ELF-1 (cell line): ENCODE data around the gene STN1.
A peak's percentile ranks its signal among the peaks of the same experiment; 100 is the strongest.

Source experiments
- DNase-seq: peaks from one replicate; pipeline ENCODE4 v3.0.0-alpha.2; 2016; ENCODE audit warnings: low read depth, low spot score

The STN1 gene

DNA sequence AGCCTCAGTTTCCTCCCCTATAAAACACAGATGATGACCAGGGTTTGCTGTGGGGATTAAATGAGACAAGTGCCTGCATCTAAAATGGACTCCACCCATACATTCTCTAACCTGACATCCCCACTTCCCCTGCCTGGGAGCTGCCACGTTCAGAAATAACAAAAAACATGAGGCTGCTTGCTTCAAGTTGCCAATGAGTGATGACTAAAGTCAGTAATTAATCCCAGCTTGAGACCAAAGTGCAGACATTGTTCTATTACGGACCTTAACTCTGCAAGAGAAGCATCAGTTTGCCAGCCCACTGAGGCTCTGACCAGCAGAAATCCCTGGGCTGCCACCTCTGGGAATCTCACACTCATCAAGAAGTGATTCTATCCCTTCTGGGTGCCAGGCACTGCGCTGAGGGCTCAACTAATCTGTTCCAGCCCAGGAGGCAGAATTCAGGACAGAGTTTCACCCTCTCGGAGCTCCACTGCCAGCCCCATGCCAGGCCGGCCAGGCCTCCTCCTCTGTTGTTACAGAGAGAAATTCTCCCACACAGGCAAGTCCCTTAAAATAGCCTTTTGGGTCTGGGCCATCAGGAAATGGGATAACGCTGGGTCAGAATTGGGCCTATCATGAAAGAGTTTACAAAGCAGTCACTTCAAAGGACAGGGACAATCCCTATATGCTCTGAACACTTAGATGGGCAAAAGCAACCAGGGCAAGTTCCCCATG is 74.0 kb downstream of the STN1 start:
- DNase-seq, result no peak

DNA sequence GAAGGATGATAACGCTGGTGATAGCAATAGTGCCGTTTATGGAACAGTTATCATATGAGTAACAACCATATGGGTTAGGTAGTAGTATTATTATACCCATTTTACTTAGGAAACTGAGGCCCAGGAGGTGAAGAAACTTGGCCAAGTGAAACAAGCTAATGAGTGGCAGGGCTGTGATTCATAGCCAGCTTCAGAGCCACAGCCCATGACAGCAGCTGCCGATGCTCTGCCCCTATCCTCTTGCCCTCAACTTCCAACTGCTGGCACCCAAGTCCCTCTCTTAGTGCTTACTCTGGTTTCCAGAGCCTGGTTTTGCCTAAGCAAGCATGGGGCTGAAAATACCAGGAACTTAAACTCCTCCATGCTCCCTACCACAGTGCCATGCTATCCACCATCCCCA is 74.9 kb downstream of the STN1 start:
- DNase-seq, result no peak

DNA sequence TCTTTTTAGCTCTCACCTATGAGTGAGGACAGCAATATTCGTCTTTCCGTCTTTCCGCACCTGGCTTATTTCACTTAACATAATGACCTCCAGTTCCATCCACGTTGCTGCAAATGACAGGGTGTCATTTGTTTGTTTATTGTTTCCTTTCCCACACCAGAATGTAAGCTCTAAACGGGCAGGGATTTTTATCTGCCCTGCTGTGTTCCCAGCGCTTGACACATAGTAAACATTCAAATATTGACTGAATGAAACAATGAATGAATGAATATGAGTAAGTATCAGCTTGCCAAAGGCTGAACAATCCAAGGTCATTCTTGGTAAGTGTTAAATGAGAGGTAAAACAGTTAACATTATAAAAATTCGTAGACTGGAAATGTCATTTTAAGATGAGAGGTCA is 75.4 kb downstream of the STN1 start:
- DNase-seq, result no peak

DNA sequence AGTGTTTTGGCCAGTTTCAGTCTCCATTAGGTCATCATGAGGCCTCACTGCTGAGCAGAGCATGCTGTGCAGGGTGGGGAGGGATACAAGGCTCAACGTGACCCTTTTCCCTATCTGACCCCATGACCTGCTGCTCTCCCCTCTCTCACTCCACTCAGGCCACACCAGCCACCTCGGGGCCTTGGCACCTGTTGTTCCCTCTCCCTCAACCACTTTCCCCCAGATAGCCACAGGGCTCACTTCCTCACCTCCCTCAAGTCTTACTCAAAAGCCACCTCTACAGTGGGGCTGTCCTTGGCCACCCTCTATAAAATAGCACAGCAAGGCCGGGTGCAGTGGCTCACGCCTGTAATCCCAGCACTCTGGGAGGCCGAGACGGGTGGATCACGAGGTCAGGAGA is 76.5 kb downstream of the STN1 start:
- DNase-seq, result no peak

DNA sequence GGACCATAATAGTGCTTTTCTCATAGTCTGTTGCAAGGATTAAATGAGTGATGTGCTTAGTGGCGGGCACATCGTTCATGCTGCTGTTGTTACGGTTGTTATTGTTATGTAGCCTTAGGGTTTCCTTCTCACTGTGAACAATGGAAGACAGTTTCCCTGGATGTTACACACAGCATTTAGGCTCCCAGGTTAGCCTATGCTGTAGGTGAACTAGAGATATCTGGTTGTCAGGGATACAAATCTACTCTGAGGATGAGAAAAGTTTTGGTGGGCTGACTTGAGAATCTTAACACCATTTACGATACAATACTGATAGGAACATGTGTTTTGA is 77.3 kb downstream of the STN1 start:
- no peak for DNase-seq

DNA sequence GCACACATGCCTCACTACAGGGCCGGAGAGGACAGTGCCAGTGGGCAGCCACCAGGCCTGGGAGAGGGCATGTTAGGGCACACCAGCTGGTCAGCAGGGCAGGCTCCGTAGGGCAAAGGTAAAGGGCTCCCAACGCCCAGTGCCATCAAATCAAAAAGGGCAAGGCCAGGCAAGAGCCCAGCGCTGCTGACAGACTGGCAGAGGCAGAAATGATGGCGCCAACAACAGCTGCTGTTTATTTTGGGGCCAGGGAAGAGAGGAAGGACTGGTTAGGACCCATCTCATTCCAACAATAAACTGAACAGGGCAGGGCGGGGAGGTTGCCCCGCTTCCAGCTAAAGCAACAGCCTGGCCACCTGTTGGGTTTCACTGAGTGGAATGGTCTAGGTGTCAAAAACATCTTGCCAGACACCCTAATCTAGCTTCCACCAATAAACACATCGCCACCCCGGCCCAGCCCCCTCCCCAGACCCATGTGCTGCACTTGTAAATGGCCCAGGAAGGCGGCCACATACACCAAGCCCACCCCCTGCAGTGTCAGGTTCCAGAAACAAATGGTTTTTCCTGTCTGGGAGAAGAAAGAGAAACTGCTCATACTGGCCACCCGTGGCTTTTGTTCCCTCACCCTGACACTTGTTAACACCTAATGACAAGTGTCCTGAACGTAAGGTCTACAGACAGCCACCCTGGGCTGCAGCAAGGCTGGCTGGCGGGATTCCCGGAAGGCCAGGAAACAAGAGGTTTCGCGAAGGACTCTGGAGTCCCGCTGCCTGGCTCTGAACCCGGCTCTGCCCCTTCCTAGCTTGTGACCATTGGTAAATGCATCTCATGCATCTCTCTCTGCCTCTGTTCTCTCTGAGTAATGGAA is 77.9 kb downstream of the STN1 start:
- peak; percentile 84 for DNase-seq

DNA sequence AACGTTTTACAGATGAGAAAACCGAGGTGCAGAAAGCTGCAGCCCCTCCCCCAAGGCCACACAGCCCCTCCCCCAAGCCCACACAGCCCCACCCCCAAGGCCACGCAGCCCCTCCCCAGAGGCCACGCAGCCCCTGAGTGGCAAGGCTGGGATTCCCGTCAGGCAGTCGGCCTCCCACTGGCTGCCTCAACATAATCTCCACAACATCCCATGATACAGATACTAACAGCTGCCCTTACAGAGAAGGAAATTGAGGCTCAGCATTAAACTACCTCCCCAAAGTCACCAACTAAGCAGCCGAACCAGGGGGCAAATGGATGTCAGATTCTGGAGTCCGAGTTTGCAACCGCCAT is 78.5 kb downstream of the STN1 start:
- DNase-seq, result no peak

DNA sequence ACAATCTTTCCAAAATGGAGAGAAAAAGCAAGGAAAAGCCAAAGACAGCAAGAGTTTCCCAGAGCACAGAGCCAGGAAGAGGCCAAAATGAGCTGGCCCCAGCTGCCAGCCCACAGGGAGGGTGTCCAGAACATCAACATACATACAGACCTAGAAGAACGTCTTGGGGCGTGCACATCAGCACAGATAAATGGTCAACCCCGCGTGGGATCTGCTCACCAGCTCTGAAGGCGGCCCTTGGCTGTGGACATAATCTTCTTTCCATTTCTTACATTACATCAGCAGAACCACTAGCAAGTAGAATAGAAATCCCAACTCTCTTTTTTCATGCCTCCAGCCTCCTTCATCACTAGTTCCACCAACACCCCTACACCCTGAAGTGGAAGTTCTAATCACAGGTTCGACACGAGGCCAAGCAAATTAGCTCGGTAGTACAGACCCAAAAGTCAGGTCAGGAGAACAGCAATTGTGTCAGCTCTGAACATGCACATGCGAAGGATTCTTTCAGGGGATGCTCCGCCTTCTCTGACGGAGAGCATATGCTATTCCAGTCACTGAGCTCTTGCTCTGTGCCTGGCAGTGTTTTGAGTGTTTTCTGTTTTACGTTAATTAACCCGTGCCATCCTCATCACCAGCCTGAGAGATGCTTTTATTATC is 79.0 kb downstream of the STN1 start:
- no peak for DNase-seq

DNA sequence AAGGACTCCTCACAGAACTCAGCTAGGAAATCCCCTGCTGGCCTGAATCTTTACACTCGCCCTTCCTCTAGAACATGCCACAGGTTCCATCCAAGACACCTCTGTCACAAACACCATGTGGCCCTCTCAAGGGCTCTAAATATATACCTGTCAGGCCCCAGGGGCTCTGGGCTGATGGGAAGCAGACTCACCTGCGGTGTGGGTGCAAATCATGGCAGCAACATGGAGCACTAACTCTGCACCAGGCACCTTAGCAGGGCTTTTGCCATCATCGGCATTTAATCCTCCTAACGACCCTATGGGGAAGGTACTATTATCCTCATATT is 80.0 kb downstream of the STN1 start:
- no peak for DNase-seq

DNA sequence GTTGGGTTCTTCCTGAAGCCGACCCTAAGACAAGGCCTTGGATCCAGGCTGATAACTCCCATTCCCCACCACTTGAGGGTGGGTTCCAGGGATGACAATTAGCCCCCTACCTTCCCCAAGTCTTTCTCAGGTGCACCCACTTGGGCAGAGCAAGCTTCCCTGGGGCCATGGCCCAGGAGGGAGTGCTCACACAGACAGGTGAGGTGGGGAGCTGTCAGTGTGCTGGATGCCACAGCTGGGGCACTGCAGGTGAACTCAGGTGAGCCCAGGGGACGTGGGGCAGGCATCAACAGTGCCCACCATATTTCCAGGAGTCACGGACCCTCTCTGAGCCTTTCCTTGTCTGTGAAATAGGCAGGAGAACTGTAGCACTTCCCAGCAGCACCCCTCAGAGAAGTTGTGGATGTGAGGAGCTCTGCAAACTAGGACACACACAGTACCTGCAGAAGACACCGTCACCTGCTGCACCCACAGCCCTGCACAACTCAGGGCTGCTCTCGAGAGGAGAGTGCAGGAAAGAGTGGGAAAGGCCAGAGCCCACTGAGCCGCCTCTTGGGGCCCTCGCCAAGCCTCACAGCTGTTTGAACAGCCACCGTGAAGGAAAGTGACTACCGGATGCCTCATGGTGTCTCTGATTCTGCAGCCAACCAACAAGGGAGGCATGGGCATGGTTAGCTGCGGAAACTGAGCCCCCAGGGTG is 80.5 kb downstream of the STN1 start:
- DNase-seq, result no peak

DNA sequence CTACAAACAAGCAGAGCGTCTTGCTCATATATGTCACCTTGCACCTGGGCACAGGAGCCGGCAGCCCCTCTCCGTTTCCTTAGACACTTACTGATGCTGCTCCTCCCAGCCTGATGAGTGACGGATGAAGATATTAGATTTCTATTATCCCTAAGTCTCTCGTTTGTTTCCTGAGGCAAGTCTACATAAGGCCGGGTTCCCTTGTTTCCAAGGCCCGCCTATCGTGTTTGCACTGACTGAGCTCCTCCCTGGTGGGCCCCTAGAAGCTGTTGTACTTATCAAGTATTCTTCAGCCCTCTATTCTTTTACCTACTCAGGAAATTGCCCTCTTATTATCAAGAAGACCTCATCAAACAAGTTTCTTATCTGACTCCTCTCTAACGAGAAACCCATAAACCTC is 81.1 kb downstream of the STN1 start:
- DNase-seq, result no peak

DNA sequence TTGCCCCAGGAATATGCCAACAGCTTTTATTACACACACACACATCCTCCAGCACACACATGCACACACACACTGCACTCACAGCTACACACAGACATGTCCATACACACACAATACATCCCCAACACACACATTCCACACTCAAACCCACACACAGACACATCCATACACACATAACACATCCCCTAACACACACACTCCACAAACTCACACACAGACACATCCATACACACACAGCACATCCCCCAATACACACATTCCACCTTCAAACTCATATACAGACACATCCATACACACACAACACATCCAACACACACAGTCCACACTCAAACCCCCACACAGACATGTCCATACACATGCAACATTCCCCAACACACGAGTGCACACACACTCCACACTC is 81.7 kb downstream of the STN1 start:
- DNase-seq, result no peak

DNA sequence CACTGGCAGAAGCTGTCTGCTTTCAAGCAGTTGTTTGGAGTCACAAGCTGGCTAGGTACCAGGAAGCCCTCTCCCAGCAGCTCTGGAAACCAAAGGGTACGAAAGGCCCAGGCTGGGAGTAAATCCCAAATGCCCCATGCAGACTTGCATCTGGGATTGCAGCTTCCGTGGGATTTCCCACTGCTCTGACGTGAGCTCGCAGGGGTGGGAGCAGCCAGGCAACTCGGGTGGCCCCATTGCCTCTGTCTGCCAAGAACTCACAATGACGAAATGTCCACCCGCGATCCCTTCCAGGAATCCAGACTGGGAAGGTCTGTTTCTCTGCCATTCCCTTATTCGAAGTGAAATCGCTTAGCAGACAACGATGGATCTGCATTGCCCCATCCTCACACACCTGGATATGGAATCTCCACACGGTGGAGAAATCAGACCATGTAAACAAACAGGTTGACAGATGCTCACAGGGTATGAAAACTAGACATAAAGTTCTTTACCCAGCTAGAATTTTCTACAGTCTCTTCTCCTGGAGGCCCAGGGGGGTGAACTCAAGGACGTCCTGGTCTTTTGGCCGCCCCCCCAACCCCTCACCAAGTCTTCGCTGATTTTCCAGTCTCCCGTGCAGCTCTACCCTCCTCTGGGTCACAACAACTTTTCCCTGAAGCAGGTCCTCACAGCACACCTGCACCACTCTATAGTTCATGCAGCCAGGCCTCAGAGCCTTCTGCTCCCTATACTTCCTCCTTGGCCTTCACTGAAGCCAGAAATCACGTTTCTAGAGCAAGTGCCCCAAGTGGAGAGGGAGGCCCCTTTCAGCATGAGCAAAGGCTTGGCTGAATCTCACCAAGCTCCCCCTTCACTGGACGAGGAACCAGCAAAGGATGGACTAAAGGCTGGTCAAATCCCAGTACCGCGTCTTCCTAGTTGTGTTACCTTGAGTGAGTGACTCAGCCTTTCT is 82.6 kb downstream of the STN1 start:
- no peak for DNase-seq

DNA sequence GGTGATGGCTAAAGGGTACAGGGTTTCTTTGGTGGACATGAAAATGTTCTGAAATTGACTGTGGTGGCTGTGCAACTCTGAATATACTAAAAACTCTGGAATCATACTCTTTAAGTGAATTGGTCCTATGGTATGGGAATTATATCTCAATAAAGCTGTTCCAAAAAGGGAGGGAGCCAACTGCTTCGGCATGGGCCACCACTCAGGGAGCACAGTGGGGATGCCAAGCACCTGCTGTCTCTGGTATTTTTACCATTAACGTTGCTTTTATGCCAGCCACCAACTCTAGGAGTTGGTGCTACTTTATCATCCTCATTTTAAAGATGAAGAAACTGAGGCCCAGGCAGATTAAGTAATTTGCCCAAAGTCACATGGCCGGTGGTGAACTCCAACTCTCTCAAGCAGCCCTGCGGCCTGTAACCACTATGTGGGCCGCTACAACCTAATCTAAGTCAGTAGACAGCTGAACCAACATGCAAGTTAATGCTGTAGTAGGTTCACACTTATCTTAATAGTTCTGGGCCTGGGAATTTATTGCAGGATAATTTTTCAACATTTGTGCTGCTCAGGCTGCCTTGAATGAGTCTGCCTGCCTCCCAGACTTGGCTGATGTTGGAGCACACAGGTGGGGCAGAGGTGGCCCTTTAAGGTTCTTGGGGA is 83.4 kb downstream of the STN1 start:
- no peak for DNase-seq

DNA sequence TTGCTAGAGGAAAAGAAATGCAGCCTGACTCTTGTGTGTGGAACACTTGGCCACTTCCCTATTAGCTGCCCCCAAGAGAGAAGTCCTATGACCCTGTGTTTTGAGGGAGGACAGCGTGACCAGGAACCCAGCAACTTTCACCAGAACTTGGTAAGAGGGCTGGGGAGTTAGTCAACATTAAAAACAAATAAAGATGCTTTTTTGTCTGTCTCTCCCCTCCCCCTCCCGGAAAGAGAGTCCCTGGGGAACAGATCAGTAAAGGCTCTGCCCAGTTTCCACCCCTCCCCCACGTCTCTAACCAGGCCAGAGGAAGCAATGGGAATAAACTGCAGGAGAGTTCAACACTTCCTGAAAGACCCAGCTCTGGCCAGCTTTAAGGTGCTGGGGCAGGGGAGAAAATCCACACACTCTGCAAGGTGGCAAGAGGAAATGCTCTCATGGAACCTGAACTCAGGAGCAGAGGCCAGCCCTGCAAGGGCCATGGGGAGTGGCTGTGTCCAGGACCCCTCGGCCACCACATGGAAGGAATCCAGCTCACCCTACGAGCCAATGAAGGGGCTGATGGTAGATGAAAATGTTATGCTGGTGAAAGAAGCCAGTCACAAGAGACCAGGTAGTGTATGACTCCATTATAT is 84.1 kb downstream of the STN1 start:
- DNase-seq, result peak; percentile 76

DNA sequence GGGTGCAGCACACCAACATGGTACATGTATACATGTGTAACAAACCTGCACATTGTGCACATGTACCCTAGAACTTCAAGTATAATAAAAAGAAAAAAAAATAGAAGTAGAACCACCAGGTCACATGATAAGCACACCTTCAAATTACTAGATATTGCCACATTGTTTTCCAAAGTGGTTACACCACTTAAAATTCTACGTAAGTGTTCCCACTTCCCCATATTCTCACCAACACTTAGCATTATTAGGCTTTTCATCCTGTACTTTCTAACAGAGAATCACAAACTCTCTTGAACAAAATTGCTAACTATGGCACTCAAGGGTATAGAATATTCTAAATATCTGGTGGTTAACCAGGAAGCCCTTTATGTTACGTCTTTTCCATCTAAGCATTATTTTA is 85.2 kb downstream of the STN1 start:
- no peak for DNase-seq
